Stimulated activated CD4-positive, alpha-beta T cell treated with anti-CD3 and anti-CD28 coated beads, TNF-alpha, amount 100 ng/mL, for 1 hour (primary cell): ENCODE results near the gene AUH.
"Not testable (repeated sequence)": the region's sequence is repeated elsewhere in the genome, so short reads cannot be mapped to it uniquely, and the experiment has no call there.

Experiments
- DNase-seq, 3 donors: peaks; one replicate each; pipeline ENCODE4 v3.0.0-alpha.2; 2020; ENCODE audit warnings: low read depth in 3 of 3, low spot score in 1 of 3

Gene AUH

DNA sequence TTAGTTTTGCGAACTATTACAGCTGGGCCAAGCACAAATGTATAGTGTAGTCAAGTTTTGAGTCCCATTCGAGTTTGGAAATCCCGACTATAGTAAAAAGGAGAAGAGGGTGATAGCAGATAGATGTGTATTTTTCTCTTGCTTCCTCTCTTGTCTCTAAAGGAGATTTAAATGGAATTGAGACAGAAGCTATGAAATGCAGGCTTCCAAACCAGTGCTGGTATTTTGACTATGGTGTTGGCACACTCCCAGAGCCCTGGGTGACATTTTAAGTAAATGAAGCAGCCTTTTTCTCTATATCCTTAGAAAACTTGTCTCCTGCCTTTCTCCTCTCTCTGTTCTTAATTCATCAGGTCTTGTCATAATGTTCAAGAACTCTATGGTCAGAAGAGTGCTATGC is 17.7 kb upstream of the AUH start:
- no peak for DNase-seq

GRCh38 chr9:91378695-91379127 is 17.0 kb upstream of the AUH start:
- no peak for DNase-seq

- not testable (repeated sequence) for DNase-seq
These were observed 16.3 kb upstream of the AUH start for GRCh38 chr9:91378054-91378453.

GRCh38 chr9:91376239-91376638 is 14.5 kb upstream of the AUH start:
- DNase-seq, result no peak

- DNase-seq, result no peak
These were observed 13.2 kb upstream of the AUH start for GRCh38 chr9:91374939-91375338.

- no peak for DNase-seq
These were observed 10.2 kb upstream of the AUH start for GRCh38 chr9:91371894-91372293.

DNA sequence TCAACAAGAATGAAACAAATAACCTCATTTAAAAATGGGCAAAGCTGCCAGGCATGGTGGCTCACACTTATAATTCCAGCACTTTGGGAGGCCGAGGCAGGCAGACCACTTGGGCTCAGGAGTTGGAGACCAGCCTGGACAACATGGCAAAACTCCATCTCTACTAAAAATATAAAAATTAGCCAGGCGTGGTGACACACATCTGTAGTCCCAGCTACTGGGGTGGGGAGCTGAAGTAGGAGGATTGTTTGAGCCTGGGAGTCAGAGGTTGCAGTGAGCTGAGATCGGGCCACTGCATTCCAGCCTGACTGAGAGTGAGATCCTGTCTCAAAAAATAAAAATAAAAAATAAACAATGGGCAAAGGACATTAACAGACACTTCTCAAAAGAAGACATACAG is 8.3 kb upstream of the AUH start:
- DNase-seq, result not testable (repeated sequence)

DNA sequence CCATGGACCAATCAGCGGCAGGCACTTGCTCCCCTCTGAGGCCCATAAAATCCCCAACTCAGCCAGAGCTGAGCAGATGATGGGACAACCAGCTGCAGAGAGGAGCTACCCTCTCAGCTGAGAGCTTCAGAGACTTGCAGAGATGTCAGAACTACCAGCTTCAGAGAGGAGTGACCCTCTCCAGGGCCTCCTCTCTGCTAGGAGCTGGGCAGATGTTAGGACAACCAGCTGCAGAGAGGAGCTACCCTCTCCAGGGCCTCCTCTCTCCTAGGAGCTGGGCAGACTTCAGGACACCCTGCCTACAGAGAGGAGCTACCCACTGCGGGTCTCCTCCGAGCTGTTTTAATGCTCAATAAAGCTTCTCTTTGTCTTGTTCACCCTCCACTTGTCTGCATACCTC is 3.0 kb upstream of the AUH start:
- no peak for DNase-seq

DNA sequence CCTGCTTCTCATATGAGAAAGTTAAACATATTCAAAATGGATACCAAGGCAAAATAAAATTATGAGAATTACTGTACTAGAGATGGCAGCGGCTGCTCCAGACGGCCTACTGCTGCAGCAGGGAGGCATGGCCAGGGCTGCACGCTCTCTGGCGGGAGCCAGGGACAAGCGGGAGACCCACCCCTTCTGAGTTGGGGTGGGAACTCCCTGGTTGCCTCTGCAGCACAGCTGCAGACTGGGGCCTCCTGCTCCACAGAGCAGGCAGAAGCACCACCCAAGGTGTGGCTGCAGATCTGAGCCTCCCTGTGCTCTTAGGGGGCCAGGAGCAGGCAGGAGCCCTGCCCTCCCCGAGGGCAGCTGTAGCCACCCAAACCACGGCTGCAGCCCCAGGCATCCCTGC is 2.3 kb upstream of the AUH start:
- DNase-seq, result no peak

GRCh38 chr9:91362051-91362611 is 413 bp upstream of the AUH start:
- no peak for DNase-seq

DNA sequence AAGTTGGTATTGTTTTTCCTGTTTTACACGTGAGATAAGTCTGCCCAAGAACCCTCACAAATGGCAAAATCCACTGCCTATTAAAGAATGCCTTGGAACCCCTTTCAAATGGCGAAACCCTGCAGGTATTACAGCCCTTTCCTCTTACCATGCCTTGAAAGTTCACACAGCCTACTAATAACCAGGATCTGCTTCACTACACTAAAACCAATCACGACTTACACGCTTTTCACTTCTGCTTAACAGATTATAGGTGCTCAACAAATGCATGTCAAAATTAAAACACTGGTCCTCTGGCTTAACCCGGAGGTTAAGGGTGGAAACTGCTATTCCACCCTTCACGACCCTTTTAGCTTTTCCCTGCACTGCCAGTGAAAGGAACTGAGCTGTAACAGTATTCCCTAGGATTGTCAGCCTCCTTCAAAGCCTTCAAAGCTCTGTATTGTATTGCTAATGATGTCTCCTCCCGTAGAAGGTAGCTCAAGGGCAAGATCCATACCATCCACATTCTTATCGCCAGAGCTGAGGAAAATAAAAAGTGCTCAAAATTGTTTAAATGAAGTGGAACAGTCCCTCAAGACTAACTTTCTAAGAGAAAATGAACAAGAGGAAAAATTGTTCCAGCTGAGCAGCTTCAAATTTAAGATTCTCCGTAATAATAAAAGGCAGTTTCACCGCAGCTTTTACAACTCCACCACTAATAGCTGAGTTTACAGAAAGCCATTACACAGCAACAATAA is 997 bp downstream of the AUH start:
- DNase-seq, result no peak

DNA sequence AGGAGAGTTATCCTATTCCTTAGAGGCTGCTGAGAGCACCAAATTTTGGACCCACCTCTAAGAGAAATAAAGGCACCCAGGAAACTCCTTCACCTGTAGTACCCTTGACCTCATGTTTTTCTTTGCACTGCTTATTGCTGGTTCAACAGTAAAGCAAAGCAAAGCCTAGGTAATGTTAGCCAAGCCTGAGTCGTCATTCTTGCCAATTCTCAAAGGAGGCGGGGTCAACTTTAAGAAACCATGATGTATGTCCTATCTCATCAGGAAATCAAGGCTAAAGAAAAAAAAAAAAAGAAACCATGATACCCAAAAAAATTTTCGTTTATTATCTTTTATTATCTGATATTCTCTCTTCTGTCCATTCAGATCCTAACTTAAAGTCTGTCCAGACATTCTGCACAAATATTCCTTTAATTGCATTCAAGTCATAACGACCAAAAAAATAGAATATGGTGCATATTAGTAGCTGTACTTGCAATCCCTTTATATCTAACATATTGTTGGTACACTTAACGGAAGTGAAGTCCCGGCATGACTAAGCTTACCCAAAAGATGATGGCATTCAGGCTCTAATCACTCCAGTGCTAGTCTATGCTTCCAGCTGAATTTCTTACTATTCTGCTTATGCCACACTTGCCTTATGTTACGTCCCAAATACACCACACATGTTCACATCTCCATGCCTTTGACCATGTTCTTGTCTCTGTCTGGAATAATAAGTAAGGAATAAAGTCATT is 1.8 kb downstream of the AUH start:
- DNase-seq, result no peak

DNA sequence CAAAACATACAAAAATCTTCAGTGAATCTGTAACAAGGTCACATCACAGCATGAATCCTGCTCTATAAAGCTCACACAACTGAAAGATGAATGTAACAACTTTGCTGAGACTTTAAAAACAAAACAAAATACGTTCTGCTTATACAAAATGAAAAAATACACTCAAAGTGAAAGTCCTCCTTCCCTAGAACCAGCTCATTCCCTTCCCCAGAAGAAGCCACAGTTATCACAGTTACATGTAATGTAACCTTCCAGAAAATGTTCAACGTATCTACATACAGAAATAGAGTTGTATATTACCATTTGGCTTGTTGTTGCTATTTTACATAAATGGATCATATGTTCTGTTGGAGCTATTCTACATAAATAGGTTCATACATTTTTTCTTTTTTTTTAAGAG is 2.6 kb downstream of the AUH start:
- DNase-seq, result no peak

- DNase-seq, result no peak
These were observed 6.8 kb downstream of the AUH start for GRCh38 chr9:91354881-91355280.

- DNase-seq, result no peak
These were observed 12.6 kb downstream of the AUH start for GRCh38 chr9:91349115-91349555.

- no peak for DNase-seq
These were observed 13.4 kb downstream of the AUH start for GRCh38 chr9:91348191-91348807.

DNA sequence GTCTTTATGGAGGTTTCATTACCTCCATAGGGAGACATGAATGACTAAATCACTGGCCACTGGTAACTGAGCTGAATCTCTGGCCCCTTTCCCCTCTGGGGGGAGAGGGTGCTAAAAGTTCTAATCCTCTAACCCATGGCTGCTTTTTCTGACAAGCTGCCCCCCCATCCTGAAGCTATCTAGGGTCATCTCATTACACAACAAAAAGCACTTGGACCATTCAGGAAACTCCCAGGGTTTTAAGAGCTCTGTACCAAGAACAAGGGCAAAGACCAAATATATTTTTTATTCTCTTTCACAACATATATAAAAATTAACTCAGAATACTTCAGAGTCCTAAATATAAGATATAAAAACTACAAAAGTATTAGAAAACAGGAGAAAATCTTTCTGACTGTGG is 14.3 kb downstream of the AUH start:
- DNase-seq, result no peak

DNA sequence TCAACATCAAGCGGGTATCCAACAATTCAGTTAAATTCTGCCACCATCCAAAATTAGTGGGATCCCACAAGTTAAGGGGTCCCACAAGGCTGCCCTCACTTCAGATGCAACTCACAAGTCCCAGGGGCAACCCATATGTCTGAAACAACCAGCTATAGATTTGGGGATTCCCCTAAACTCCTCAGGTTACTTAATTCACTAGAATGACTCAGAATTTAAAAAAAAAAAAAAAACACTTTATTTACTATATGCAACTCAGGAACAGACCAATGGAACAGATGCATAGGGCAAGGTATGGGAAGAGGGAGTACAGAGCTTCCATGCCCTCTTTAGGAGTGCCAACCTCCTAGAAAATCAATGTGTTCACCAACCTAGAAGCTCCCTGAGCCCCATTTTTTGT is 15.1 kb downstream of the AUH start:
- DNase-seq, result no peak

GRCh38 chr9:91345978-91346377 is 15.7 kb downstream of the AUH start:
- DNase-seq, result no peak

GRCh38 chr9:91342575-91342974 is 19.1 kb downstream of the AUH start:
- no peak for DNase-seq

GRCh38 chr9:91341749-91342148 is 20.0 kb downstream of the AUH start:
- DNase-seq, result no peak

- DNase-seq, result no peak
These were observed 20.4 kb downstream of the AUH start for GRCh38 chr9:91341258-91341746.
